Cerebellar cortex (tissue), 1 donor: ENCODE data around the gene PIR.

Experiments
- DNase-seq: peaks from one replicate; pipeline ENCODE4 v3.0.0-alpha.2; 2015; ENCODE audit warnings: low spot score

Gene PIR

DNA sequence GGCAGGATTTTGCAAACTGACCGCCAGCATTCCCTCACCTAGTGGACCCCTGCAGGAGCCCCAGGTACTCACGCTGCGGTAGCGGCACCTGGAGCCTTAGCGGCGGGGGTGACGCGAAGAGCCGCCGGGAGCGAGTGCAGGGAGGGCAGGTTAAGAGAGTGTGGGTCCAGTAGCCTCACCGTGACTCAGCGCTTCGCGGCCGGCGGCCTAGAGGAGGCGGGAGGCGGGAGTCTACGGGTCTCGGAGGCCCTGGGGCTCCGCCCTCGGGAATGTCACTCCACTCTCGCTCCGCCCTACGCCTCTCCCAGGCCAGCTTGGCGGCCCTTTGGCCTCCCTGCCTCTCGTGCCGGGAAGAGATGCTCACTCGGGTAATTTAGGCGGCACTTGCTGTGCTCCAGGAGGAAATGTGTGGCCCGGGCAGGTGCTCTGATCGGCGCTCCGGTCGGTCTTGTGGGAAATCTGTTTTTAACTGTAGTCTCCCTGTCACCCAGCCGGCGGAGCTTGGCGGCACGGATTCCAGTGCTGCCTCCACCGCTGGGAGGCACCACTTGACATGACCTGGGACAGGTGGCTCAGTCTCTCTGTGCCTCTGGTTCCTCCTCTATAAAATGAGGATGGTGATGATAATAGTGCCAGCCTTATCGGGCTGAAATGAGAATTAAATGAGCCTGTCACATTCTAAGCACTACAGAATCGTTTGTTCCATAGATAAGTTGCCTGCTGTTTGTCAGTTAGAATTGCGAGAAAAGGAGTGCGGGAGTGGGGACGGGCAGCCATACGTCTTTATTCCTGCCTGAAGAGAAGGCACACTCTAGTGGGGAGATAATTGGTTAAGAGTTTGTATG is at the start of gene PIR:
PIR (minus strand) TSS at position 216 of the 845 bp plus-strand sequence. CDS start 2,076 bp downstream, outside the sequence.
- DNase-seq = peak; percentile 86

- DNase-seq = no peak
Observed at GRCh38 chrX:15530318-15530717, 37.2 kb upstream of the PIR start.

DNA sequence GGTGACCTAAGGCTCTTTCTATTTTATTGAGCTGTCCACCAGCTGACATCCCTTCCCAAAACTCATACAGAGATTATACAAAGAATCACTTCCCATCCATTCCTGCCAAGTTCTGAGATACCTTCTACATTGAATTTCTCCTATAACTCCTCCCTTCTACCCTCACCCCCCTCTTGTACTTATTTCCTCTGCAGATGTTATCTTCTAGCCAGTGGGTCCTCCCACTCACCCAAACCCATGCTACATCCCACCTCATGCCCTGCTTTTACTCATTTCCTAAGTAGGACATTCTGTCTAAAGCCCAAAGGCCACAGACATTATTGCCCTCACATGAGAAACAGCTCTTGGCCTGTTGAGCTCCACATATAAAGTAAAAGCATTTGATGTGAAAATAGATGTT is 36.0 kb upstream of the PIR start:
- DNase-seq = no peak

DNA sequence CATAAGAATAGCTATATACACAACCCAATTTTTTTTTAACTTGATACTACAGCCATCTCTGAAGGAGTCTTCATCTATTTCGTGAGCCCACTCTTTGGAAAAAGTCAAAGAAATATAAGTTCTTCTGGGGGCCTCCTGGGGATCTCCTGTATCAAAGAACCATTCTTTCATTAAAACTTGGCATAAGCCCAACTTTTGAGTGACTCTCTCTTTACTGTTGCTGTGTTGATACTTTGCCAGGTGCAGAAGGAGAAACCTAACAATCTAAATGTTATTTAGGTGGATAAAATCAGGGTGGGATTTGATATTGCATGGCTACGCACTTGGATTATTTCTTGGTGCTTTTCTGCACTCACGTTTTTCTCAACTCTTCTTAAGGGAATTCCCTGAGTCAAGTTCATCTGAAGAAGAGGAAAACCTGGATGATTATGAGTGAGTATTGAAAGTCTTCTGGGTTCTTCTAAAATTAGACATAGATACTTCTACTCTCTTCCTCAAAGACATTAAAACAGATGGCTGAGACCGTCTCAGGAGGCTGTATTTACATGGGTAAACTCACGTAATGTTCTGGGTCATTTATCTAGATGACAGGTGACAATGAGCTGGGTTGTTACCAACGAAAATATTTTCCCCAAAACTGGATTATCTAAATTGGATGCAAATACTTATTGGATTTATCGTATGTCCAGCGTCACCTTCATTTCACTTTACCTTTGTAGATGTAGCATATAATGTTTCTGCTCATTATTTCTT is 32.7 kb upstream of the PIR start:
- DNase-seq = no peak

- no peak for DNase-seq
Observed at GRCh38 chrX:15524417-15524816, 31.3 kb upstream of the PIR start.

DNA sequence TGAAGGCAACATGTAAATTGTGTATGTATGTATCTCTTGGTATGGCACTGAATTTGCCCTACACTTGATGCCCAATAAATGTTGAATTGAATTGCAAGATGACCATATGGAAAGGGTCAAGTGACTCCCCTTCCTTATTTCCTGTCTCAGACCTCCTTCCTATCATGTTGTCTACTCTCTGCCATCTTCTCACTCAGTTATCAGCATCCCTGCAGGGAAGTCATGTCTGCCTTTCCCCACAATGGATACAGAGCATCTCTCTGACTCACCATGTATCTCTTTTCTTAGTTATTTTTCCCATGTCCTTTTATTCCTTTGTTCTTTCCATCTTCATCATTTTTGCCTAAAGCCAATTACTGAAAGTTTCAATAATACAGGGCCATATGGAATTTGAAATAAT is 30.0 kb upstream of the PIR start:
- no peak for DNase-seq

GRCh38 chrX:15522464-15522863 is 29.3 kb upstream of the PIR start:
- DNase-seq = no peak

DNA sequence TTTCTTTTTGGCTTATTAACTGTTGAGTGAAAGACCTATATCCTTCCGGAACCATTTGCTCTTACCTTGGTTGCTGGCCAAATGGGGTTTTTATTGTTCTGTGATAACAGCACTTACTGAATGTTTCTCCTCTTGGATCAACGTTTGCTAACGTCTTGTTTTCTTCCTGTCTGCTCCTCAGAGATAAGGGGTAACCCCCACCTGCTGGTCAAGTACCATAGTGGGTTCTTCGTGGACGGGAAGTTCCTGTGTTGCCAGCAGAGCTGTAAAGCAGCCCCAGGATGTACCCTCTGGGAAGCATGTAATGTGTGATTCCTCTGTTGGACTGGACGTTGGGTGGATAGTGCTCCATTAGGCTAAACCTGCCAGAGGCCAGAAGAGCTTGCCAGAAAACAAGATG is 22.8 kb upstream of the PIR start:
- DNase-seq = no peak

DNA sequence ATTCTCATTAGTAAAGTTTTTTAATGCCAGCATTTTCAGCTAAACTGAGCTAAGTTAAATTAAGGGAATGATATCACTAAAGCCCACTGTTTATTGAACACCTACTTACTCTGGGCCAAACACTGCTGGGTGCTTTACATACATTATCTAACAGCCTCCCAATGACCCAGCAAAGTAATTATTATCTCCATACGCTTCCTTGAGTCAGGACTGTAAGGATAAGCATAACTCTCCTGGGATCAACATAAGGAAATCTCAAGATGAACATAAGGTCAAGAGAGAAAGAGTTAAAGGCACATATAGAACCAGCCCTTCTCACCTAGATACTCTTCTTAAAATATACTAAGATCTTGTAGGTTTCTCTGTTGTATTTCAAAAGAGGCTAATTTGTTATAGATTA is 21.1 kb upstream of the PIR start:
- DNase-seq = no peak

DNA sequence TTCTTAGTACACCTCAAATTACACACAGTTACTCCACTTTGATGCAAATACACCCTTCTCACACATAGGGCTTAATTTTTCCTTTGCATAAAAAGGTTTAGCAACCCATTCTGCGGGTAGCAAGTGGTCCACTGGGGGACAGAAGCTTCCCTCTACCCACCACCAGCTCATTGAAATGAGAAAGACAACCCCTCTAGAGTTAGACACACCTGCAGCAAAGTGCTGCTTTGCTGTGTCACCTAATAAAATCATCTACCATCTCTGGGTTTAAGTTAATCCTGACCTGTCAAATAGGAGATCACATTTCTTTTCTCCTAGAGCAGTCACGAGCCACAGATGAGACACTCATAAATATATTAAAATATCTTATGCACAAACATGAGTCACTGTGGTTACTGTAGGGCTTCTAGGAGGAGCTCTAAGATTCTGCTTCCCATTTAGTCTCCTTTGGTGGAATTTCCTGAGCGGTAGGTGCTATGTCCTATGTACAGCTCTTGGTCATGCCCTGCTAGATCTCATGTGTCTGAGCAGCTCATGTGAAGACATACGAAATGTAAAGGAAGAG is 19.4 kb upstream of the PIR start:
- DNase-seq = no peak

DNA sequence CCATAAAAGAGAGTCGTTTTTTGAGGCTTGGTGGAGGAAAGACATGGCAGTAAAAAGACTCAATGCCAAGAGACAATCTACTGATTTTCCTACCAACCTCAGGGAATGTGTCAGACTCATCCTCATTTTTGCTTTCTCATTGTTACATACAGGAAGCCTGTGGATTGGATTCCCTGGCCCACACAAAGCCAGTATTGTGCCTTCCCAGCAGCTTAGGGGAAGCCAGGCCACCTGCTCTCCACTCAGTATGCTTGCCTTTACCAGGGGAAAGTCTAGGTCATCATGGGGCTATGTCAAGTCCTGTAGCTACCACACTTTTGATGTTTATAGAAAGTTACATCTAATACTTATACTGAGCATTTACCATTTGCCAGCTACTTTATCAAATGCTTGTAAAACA is 18.4 kb upstream of the PIR start:
- DNase-seq = no peak

DNA sequence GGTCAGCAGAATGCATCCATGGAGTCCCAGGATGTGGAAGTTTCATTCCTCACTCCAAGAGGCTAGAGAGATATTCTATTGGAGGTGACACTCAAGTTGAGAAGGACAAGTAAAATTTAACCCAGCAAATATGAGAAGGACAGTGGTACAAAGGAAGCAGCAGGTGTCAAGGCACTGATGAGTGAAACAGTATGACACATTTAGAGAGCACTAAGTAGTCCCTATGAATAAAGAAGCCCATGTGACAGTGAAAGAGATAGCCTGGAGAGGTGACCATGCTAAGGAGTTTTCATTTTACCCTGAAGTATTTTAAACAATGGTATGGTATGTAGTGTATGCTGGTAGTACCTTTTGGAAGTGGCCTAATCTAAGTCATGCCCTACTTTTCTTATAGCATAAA is 16.7 kb upstream of the PIR start:
- no peak for DNase-seq

DNA sequence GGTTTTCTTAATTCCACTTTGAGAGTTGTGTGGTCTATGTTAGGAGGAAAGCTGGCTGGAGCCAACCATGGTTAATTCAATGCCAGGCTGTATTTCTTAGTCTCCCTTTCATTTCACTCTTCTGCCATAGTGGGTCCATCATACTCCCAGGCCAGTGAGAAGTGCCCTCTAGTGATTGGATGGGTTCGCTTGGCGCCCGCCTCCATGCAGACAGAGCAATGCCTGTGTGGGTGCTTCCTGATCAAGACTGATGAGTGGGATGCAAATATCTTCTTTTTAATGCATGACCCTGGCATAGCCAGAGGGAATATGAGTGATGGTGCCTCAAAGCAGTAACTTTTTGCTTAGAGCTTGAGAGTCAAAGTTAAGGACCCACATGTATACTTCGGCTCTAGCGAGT is 13.9 kb upstream of the PIR start:
- DNase-seq = no peak

- no peak for DNase-seq
Observed at GRCh38 chrX:15505101-15505500, 12.0 kb upstream of the PIR start.

DNA sequence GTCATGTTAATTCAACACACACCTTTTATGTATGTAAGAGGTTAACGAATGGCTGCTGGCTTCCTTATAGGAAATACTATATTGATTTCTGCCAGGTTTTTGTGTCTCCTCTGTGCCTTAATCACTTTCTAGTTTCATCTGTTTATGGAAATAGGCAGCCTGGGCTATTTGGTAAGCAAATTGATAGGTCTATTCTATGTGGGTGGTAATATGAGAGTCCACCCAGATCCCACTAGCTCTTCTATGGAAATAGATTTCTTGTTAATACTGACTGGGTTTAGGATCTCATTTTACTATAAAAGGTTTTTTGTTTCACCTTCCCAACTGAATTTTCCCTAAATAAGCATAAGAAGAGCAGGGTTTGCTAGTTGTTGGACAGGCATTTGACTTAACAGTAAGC is 11.5 kb upstream of the PIR start:
- no peak for DNase-seq

GRCh38 chrX:15501506-15501905 is 8.4 kb upstream of the PIR start:
- DNase-seq = no peak

DNA sequence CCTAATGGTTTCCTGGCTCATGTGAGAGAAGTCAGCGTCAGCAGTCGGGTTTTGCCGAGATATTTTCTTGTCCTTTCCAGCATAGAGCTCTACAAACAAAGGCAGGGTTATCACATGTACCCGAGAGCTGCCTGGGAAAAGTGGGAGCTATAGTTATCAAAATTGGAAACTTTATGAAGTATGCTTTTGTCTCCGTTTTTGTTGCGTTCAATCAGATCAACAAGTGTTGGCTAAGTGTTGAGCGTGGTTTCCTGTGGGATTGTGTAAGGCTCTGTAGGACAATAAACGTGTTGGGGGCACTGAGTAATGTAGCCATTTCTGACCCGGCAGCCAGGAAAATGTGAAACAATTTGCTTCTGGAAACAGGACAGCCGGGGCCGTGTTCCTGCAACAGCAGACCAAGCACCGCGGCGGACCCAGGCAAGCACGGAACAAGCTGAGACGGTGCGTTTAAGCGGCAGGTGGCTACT is 7.4 kb upstream of the PIR start, which contains the start of gene BMX:
BMX (plus strand) TSS at position 311 of the 470 bp plus-strand sequence. CDS start 7,547 bp downstream, outside the sequence.
- DNase-seq = no peak

DNA sequence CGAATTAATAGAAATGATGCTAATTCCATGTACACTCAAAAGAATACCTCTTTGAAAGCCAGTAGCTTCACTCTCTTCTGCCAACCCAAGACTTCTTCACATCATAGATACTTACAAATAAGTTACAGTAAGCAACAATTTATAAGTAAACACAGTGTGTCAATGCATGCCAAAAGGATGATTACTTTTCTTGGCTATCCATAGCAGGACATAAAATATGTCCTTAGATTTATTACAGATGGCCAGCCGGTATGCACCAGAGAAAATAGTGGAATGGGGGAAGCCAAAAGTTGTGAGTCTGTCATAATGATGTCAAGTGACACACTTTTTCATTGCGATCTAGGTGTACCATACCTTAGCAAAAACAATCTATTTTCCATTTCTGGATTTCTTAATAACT is 6.8 kb upstream of the PIR start:
- no peak for DNase-seq

- DNase-seq = no peak
Observed at GRCh38 chrX:15498741-15499140, 5.6 kb upstream of the PIR start.

DNA sequence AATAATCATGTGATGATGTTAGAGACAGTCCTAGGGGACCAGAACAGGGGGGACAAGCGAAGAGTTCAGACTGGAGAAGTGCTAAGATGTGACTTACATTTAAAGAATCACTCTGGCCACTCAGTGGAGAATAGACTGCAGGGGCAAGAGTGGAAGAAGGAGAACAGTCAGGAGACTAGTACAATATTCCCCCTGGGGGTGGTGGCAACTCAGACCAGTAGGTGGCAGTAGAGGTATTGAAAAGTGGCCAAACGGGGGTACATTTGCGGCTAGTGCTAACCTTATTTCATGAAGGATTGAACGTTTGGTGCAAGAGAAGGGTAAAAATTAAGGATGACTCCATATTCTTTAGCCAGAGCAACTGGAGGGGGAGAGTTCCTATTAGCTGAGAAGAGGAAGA is 4.7 kb upstream of the PIR start:
- DNase-seq = peak; percentile 17

DNA sequence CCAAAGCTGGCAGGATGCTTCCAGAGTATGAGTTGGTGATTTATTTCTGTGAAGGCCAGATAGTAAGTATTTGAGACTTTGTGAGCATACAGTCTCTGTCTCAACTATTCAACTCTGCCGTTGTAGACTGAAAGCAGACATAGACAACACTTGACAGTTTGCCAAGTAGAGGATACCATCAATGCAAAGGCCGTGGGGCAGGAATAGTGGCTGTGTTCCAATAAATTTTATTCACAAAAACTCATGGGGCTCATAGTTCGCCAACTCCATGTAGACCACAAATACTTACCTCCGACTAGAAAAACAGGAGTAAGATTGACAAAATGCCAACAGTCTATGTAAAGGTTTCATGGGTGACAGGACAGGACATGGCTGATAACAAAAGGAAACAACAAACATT is 3.7 kb upstream of the PIR start:
- no peak for DNase-seq

GRCh38 chrX:15495801-15496200 is 2.7 kb upstream of the PIR start:
- DNase-seq = no peak

DNA sequence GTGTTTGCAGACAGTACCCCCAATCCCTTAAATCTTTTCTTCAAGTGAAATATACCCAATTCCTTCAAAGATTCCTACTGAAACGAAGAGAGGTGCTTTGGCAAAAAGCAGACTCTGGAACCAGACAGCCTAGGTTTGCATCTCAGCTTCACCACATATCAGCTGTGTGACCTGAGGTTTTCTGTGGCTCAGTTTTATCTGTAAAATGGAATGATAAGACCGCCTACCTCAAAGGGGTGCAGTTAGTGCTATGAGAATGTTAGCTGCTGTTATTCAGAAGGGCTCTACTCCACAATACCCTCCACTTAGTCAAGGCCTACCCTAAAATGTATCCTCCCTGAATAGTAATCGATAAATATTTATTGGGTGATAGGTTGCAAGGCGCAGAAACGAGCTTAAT is 664 bp downstream of the PIR start:
- no peak for DNase-seq
